Endothelial cell of umbilical vein (primary cell): Measurements from ENCODE around the gene TM9SF3.

Source experiments
- CTCF ChIP-seq, 2 donors: IDR thresholded peaks; 1 replicate in 1 of 2; 2 replicates in 1 of 2; pipeline ENCODE4 v1.5.1; 2011; ENCODE audit warnings: low read length in 2 of 2, mild to moderate bottlenecking in 2 of 2, moderate library complexity in 2 of 2, control low read depth in 1 of 2, inconsistent platforms in 1 of 2, low read depth in 1 of 2; ENCODE audit not compliant: insufficient read depth in 1 of 2; ENCODE audit errors: extremely low read depth in 1 of 2
- EZH2 ChIP-seq: IDR thresholded peaks from 2 replicates; pipeline ENCODE4 v1.6.1; 2012; ENCODE audit warnings: borderline replicate concordance, low read depth, mild to moderate bottlenecking, moderate library complexity, low read length, inconsistent platforms; ENCODE audit not compliant: severe bottlenecking
- JUN ChIP-seq: IDR thresholded peaks from 2 replicates; pipeline ENCODE4 v1.6.1; 2011; ENCODE audit warnings: borderline replicate concordance, low read depth; ENCODE audit not compliant: insufficient read length, insufficient read depth
- MYC ChIP-seq: IDR thresholded peaks from one replicate; pipeline ENCODE4 v1.6.1; 2011; ENCODE audit warnings: mild to moderate bottlenecking, low read depth, low read length
- POLR2A ChIP-seq: IDR thresholded peaks from 2 replicates; pipeline ENCODE4 v1.6.1; 2012; ENCODE audit warnings: low read depth, mild to moderate bottlenecking, control low read depth, low read length

GRCh38 chr10:96468845-96469244 lies 118.0 kb downstream of the TM9SF3 start:
- TF ChIP-seq CTCF (IDR thresholded peaks at IDR 0.05; ENCODE audit: extremely low read depth in 1 of 2, insufficient read depth in 1 of 2, low read depth in 1 of 2, low read length in 2 of 2) (no peak), MYC (no peak), EZH2 (no peak), JUN (no peak), POLR2A (no peak)
